Left ventricle myocardium superior (tissue), 1 donor: Measurements from ENCODE around the gene ZCCHC7. TPM values are rescaled to one million over a fixed set of nuclear protein-coding genes. Genes with fewer than 3 reads are reported as not detected.
"Not testable (repeated sequence)": the region's sequence is repeated elsewhere in the genome, so short reads cannot be mapped to it uniquely, and the experiment has no call there.

Source experiments
- ATAC-seq: fragments of 200-7000 bp; cut with Tn5 transposase; one replicate; pipeline ENCODE4 v1.9.1; 2020; ENCODE audit warnings: mild to moderate bottlenecking, moderate library complexity
- DNase-seq: peaks from one replicate; pipeline ENCODE4 v3.0.0-alpha.2; 2020
- intact Hi-C: fragments of 100-400 bp; cut with micrococcal nuclease; formaldehyde crosslinking; loops from one replicate; pipeline ENCODE4 v1.11.0; 2022
- total RNA-seq: library from RNA; stranded (reverse); fragmentation: NEBNext Ultra II Directional; extraction: Animal tissue kit (Norgen Biotek cat#: 25700); gene quantifications from one replicate; pipeline ENCODE4 v1.2.1, GENCODE V29; 2021
- donor health status: DM: no; HTN: yes; CAD: no; lungs with severe emphysema.

Gene ZCCHC7
- total RNA-seq, 1 donor from 2014 or later: 9.0 TPM

- DNase-seq (no peak), ATAC-seq (no peak)
- intact Hi-C loops: no loop called here
Observed at GRCh38 chr9:37157726-37158377, 37.5 kb downstream of the ZCCHC7 start.

DNA sequence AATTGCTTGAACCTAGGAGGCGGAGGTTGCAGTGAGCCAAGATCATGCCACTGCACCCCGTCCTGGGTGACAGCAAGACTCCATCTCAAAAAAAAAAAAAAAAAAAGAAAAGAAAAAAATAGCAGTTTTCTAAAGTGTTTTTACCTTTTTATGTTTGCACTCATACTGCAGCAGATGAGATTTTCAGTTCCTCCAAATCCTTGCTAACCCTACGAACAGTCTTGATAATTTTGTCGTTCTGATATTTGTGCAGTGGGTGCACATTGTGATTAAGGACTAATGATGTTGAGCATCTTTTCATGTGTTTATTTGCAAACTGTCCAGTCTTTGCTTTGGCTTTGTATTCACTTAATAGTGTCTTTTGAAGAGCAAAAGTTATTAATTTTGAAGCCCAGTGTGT, 42.9 kb downstream of the ZCCHC7 start:
- ATAC-seq: no peak
- intact Hi-C loops: no loop called here
- no peak for DNase-seq

GRCh38 chr9:37164335-37164734, 44.0 kb downstream of the ZCCHC7 start:
- ATAC-seq, DNase-seq, intact Hi-C loops: not testable (repeated sequence)

GRCh38 chr9:37165644-37166043, 45.3 kb downstream of the ZCCHC7 start:
- intact Hi-C loops: no loop called here
- DNase-seq (no peak), ATAC-seq (no peak)

DNA sequence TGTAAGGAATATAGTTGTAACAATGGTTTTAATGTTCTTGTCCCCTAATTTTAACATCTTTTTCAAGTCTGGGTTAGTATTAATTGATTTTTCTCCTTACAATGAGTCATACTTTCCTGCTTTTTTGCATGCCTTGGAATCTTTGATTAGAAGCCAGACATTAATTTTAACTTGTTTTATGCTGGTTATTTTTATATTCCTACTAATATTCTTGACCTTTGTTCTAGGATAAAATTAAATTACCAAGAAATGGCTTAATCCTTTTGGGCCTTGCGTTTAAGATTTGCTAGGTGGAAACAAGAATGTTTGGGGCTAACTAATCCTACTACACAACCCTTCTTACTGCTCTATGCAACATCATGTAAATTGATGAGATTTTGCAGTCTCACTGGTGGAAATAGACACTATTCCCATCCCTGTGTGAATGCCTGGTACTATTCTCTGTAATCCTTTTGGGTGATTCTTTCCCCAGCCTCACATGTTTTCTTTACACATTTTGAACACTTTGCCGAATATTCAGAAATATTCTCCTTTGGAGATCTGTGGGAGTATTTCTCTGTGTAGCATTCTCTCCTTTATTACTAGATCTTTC, 47.2 kb downstream of the ZCCHC7 start:
- ATAC-seq: no peak
- intact Hi-C loops: no loop called here
- no peak for DNase-seq

- intact Hi-C loops: no loop called here
- DNase-seq: no peak
- no peak for ATAC-seq
Observed at GRCh38 chr9:37172557-37172956, 52.2 kb downstream of the ZCCHC7 start.

DNA sequence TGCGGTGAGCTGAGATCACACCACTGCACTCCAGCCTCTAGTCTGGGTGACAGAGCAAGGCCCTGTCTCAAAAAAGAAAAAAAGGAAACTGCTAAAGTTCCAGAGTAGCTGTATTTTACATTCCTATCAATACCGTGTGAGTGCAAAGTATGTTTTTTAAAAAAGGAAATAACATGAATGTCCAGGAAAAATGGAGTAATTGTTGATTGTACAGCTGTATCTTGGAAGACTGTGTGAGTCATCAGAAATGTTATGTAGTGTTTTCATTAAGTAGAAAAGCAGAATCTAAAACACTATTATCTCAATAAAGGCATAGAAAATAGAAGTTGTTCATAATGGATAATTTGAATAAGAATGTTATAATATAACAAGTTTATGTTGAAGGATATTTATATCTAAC, 53.9 kb downstream of the ZCCHC7 start:
- intact Hi-C loops: no loop called here
- no peak for DNase-seq
- ATAC-seq: no peak

- intact Hi-C loops: no loop called here
- DNase-seq: no peak
- ATAC-seq: no peak
Observed at GRCh38 chr9:37178742-37179141, 58.4 kb downstream of the ZCCHC7 start.

DNA sequence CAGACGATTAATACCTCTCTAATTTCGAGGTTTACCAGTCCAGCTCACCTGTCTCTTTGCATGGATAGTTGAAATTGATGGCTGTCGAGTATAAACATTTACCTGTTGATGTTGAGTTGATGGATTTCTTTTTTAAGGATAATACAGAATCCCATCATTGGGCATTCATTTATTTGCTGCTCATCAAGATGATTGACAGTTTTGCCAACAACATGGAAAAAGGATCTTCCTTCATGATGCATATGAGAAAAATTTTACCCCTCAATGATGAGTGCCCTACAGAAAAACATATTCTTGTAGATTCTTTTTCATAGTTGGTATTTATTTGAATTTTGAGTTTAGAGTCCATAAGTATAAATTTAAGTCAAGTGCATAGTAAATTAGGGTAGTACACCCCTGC, 59.2 kb downstream of the ZCCHC7 start:
- DNase-seq (no peak), ATAC-seq (no peak)
- intact Hi-C loops: no loop called here

DNA sequence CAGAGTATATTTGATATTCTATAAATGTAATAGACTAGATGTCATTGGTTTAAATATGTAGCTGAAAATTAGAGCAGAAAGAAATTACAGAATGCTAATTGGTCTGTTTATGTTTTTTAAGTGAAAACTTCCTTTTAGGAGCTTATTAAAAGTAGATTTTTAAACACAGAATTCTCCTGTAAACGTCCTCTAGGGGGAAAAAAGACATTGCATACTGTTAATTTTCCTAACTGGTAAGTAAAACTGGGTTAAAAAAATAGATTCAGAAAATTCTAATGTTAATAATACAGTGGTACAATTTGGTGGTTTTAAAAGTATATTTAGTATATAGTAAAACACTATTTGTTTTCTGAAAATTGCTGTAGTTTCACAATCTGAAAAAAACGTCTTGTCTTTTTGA, 59.8 kb downstream of the ZCCHC7 start:
- no peak for ATAC-seq
- intact Hi-C loops: no loop called here

GRCh38 chr9:37182718-37183117, 62.3 kb downstream of the ZCCHC7 start:
- intact Hi-C loops: no loop called here
- ATAC-seq: no peak

More for the DNA sequence above, 59.8 kb downstream of the ZCCHC7 start:
- no peak for DNase-seq

GRCh38 chr9:37184905-37185867, 64.8 kb downstream of the ZCCHC7 start:
- no peak for ATAC-seq
- no peak for DNase-seq
- intact Hi-C loops: no loop called here

More at GRCh38 chr9:37182718-37183117, 62.3 kb downstream of the ZCCHC7 start:
- no peak for DNase-seq

DNA sequence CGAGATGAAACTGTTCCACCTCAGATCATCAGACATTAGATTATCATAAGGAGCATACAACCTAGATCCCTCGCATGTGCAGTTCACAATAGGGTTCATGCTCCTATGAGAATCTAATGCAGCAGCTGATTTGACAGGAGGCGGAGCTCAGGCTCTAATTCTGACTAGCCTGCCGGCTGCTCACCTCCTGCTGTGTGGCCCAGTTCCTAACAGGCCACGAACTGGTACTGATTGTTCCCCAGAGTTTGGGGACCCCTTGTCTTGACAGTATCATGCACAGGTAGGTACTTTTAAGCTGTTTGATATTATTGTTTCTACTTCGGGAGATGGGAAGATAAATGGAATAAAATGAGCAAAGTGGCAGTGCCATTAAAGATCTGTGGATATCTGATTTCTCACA, 66.9 kb downstream of the ZCCHC7 start:
- intact Hi-C loops: no loop called here
- no peak for DNase-seq
- no peak for ATAC-seq

DNA sequence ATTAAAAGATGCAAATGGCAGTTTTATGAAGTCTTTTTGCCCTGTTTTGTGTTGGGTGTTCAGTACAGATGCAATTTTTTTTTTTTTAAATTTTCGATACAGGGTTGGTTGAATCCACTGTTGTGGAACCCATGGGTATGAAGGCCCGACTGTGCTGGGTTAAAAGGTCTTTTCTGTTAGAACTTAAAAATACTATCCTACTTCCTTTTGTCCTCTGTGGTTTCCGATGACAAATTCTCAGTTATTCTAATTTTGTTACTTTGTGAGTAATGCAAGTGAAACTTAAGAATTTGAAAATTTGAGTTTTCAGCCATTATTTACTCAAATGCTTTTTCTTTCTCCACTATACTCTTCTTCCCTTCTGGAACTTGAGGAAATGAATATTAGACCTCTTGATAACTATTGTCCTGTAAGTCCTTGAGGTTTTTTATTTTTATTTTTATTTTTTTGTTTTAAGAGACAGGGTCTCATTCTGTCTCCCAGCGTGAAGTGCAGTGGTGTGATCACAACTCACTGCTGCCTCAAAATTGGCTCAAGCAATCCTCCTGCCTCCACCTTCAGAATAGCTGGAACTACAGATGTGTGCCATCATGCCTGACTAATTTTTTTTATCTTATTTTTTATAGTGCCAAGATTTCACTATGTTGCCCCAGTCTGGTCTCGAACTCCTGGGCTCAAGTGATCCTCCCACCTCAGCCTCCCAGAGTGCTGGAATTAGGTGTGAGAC, 67.5 kb downstream of the ZCCHC7 start:
- intact Hi-C loops: no loop called here
- ATAC-seq: no peak
- DNase-seq: no peak

DNA sequence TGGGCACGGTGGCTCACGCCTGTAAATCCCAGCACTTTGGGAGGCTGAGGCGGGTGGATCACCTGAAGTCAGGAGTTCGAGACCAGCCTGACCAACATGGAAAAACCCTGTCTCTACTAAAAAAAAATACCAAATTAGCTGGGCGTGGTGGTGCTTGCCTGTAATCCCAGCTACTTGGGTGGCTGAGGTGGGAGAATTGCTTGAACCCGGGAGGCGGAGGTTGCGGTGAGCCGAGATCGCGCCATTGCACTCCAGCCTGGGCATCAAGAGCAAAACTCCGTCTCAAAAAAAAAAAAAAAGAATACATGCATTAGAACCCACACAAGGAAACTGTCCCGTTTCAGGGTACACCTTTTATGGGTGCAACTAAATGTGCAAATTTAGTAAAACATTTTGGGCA, 70.4 kb downstream of the ZCCHC7 start:
- DNase-seq, ATAC-seq, intact Hi-C loops: not testable (repeated sequence)

DNA sequence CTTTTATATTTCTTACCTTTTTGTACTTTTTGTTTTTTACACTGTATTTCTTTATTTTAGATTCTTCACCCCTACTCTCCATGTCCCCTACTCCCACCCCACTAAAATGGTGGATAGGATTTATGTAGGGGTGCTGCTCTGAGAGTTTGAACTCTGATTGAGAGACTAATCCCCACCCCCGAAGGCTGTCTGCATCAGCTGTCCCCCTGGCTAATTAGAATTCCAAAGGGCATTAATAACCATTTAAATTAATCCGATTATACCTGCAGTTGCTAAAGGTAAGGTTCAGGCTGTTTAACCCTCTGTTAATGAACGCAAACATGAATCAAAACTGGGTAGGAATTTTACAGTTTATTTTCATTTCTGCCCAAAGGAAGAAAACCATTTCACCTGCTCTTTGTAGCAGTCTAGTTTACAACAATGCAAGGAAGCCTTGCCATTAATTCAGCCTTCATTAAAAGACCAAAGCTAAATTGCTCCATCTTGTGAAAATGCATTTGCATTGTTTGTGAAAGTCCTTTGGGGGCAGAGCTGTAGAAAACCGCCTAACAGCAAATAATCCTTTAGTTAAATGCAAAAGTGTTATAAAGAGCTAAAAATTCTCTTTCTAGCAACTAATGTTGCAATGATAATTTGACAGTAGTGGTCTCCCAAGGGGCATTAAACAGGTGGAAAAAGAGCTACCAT, 71.2 kb downstream of the ZCCHC7 start:
- intact Hi-C loops: no loop called here
- ATAC-seq: no peak
- no peak for DNase-seq

DNA sequence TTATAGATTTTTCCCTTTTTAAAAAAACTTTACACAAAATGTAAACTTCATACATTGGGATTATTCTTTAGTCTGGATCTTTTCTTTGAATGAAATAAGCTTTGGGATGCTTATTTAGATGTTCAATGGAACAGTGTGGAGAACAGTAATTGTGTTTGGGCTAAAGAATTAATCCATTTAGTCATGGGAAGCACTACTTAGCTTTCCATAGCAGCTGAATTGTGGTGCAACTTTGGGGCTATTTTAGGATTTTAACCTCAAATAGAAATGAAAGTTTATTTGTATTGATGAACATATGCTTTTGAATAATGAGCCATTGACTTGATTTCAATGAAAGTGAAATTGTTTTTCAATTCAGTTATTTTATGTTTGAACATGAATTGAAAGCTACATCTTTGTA, 72.4 kb downstream of the ZCCHC7 start:
- ATAC-seq: no peak
- no peak for DNase-seq
- intact Hi-C loops: no loop called here

DNA sequence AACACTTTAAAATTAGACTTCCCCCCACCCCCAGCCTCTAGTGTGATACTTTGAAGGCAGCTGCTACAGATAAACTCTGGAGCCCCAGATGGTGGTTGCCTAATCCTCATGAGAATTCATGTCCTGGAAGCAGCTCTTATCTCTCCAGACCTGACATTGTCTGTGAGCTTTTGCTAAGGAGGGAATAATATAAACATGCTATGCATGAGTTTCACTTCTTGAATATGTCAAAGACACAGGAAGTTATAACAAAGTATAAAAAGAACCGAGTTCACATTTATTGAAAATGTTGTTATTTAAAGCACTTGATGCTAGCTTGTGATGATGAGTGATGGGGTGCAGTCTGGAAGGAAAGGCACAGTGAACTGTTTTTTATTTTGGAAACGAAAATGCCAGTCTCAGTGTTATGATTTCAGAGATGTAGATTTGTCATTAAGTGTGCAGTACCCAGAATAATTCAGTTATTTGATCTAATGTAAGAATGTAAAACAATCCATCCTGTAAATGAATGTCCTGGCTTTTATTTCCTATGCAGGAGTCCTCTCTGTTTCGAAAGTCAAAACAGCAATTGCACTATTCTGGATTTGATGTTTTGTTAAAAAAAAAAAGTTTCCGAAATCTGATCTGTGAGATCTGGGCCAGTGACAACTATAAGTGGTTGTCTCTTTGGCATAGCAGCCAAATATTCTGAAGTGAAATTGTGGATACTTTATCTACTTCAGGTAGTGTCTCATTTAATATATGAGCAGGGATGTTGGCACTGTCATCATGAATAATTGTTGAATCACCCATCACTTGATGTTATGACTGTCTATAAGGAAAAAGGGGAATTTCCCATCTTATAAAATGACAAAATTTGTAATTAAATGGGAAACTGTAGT, 77.0 kb downstream of the ZCCHC7 start:
- ATAC-seq (peak; percentile 57), DNase-seq (no peak)
- intact Hi-C loops: no loop called here
